Measurements from ENCODE around the gene SERPINA5.

DNA sequence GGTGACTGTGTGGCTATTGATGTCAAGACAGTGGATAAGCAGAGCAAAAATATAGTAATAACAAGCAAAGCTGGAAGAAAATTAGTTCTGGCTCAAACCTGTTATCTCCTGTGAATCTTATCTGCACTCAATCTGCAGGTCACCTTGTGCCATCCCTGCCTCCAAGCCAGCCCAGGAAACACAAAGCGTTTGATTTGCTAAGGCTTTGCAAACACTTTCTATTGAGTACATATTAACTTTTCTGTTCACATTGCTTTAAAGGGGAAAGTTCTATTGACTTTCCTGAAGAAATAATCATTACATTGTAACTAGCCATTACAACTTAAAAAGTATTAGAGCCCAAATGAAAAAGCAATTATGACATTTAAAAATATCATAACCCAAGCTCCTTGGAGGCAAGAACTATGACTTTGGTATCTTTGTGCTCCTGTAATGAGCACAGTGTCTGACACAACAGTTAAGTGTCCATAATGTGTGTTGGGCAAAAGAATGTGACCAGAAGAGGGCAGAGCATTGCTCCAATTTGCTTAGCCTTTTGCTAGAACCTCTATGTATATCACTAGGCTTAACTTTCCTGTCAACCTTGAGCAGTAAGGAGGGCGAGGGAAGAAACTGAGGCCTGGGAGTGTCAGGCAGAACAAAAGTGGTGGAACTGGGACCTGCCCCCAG is 55.7 kb downstream of the SERPINA5 start:
- TF ChIP-seq EP300 (IDR thresholded peaks at IDR 0.05; ENCODE audit: borderline replicate concordance), result no peak
- TF ChIP-seq CEBPB (IDR thresholded peaks at IDR 0.05), result no peak
- TF ChIP-seq REST (IDR thresholded peaks at IDR 0.05; ENCODE audit: low read depth), result no peak
- TF ChIP-seq YY1 (IDR thresholded peaks at IDR 0.05; ENCODE audit: low read depth), result no peak
- TF ChIP-seq RAD21 (IDR thresholded peaks at IDR 0.05; ENCODE audit: low read depth), result no peak
- TF ChIP-seq, protein P1, sequence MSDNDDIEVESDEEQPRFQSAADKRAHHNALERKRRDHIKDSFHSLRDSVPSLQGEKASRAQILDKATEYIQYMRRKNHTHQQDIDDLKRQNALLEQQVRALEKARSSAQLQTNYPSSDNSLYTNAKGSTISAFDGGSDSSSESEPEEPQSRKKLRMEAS (IDR thresholded peaks at IDR 0.05), result no peak
- TF ChIP-seq EGR1 (IDR thresholded peaks at IDR 0.05), result no peak
- no peak for TF ChIP-seq TEAD4 (IDR thresholded peaks at IDR 0.05)
- no peak for TF ChIP-seq CREB1 (IDR thresholded peaks at IDR 0.05; ENCODE audit: low read depth)
- no peak for TF ChIP-seq TAF1 (IDR thresholded peaks at IDR 0.05; ENCODE audit: low read depth)

All from Ishikawa (cell line).